HK-2 (cell line): ENCODE data around the gene NKD2.

Experiments
- DNase-seq: peaks from one replicate; pipeline ENCODE4 v3.0.0-alpha.2; 2018; ENCODE audit not compliant: unreplicated experiment

Gene NKD2

DNA sequence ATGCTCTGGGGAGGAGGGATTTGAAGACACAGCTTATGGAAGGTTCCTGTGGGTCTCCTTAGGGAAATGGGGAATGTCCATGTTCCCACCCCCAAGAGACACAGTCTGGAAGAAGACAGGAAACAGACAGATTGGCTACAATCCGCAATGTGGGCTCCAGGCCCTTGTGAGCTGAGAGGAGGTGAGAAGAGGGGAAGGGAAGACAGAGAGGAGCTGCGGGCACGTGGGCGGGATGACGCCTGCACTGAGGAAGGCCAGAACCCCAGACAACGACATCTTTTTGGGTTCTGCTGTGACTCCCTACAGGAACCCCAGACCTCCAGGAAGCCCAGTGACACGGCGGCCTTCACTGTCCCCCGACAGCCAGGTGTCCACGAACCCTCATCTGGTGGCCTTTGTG, 29.9 kb upstream of the NKD2 start:
- no peak for DNase-seq

DNA sequence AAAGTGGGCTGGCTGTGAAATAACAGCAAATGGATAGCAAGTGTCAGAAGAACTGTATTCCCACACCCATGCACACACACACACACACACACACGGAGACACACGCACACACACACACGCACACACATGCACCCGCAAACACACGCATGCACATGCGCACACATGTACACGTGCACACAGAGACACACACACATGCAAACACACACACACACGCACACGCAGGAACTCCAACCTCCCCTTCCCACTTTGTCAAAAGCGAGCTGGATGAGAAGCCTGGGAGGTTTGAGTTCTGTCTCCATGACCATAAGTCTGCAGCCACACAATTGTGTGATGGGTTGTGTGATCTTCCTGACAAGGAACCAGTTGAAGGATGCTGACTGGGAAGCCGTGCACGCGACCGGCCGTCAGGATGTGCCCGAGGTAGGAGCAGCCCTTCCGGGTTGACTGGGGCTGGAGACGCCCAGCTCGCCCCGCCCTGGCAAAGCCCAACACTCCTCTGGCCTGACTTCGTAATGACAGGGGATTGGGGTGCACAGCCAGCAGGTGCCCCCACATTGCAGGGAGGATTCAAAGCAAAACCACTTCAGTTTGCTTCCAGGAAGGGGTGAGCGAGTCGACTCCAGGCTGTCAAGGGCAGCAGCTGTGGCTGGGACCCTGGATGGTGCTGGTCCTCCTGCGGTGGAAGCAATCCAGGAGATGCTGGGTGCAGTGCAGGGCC, 29.3 kb upstream of the NKD2 start:
- no peak for DNase-seq

DNA sequence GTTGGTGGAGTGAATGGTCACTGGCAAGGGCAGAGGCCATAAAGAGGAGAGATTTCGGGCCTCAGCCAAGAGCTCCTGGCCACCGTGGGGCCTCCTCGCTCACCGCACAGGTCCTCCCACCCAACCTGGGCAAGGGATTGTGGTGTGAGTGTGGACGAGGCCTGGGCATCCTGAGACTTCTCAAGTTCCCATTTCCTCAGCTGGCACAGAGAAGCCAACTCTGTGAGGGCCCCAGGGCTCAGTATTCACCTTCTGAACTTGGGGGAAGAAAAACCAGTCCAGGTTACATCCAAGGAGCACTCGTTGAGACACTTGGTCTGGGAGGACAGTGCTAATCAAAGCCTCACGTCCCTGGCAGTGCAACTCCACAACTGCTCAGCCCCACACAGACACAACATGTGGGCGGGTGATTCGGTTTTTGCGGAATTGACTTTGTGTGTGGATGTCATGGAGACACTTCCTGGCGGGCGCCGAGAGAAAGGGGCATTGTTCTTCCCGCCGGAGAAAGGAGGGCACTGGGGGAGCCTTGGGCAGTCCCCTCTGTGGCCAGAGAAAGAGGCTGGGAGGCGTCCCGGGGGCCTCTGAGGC, 28.5 kb upstream of the NKD2 start:
- DNase-seq: no peak

DNA sequence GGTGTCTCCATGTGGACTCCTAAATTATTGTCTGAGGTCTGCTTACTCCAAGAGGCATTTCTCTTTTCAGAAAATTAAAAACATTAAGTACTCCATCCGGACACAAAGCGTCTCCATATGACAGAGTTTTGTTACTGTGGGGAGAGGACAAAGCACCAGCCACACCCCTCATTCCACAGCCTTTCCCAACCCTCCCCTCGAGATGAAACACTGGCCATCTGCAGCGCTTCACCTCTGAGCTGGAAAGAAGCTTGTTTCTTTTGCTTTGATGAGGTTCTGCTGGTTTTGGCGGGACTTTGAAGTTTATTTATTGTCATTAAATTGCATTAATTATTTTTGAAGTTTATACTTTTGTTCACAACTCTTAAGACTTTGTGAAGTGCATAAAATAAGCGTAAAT, 27.6 kb upstream of the NKD2 start:
- DNase-seq: no peak

DNA sequence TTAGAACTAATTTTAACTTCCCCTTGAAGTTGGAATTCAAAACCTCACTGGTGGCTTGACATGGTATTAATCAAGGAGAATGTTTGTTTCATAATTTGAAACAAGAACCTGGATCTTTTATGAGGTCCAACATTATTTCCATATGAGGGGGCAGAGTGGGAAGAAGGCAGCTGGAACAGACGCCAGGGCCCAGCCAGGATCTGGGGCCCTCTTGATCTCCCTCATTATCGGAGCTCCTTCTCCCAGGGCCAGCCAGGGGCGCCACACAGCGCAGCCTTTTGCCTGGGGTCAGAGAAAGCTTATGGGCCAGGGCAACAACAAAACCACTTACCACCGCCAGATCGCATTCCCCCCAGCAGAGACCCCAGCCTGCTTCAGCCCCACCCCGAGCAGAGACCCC, 27.1 kb upstream of the NKD2 start:
- no peak for DNase-seq

DNA sequence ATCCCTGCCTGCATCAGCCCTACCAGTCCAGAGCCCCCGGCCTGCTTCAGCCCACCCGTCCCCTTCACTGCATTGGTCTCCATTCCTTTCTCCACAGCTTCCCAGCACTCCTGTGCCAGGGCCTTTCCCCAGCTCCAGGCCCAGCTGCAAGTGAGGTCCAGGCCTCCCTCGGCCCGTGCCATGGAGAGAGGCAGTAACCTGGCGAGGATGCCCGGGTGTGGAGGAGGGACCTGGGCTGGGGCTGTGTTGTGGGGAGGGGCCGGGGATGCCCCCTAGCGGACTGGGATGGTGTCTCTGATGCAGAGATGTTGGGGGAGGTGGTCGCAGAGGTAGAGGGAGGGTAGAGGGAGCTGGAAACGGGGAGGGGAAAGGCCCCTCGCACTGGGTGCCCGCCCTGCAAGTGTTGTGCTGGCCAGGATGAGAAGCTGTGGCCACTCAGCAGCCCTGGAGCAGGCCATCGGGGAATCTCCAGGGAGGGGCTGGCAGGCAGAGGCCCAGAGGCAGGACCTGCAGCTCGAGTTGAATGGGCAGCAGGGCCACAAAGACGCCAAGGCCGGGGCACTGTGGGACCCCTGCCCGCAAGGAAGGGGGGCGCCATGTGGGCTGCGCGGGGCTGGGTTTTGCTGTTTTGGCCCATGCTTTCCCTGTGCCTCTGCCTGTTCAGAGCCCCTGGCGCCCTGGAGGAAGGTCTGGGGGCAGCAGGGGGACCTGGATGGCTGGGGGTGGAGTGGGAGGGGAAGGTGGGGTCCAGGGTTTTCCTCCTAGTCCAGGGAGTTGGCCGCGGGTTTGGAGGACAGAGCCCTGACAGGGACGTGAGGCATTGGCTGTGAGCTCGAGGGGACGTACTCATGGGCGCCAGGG, 26.0 kb upstream of the NKD2 start:
- DNase-seq: no peak

DNA sequence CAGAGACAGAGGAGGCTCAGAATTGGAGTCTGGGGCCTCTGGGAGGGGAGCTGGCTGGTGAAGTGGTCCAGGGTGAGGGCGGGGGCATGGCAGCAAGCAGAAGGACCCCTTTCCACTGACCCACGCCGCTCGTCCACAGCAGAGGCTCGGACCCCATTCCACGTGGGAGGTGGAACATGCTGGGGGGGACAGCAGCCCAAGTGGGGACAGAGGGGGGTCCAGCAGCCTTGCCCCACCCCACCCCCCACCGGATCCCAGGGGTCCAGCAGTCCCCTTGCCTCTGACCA, 25.4 kb upstream of the NKD2 start:
- DNase-seq: no peak

DNA sequence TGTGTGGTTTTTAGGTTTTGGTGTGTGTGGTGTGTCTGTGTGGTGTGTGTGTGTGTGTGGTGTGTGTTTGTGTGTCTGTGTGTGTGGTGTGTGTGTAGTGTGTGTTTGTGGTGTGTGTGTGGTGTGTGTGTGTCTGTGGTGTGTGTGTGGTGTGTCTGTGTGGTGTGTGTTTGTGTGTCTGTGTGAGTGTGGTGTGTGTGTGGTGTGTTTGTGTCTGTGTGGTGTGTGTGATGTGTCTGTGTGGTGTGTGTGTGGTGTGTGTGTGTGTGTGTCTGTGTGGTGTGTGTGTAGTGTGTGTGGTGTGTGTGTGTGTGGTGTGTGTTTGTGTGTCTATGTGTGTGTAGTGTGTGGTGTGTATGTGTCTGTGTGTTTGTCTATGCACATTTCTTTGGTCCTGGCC, 25.0 kb upstream of the NKD2 start:
- no peak for DNase-seq

DNA sequence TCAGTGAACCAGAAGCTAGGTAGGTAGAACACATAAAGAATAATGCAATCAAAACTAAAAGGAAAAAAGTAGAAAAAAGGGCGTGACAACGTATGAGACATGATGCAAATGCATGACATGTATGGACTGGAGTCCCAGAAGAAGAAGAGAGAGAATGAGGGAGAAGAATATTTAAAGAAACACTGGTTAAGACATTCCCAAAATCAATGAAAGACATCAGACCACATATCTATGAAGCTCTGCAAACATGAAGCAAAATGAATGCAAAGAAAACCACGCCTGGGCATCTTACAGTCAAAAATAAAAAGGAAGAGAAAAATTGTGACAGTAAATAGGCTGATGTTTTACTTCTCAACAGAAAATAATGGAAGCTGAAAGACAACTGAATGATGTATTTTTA, 23.8 kb upstream of the NKD2 start:
- no peak for DNase-seq

DNA sequence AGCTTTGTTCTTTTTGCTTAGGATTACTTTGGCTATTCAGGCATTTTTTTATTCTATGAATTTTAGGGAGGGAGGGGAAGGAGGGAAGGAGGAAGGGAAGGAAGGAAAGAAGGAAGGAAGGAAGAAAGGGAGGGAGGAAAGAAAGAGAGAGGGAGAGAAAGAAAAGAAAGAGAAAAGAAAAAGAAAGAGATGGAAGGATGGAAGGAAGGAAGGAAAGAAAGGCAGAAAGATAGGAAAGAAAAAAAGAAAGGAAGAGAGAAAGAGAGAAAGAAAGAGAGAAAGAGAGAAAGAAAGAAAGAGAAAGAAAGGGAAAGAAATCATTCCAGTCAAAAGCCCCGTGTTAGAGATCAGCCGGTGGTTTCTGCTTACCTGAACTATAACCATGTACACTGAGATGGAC, 20.8 kb upstream of the NKD2 start:
- DNase-seq: no peak

DNA sequence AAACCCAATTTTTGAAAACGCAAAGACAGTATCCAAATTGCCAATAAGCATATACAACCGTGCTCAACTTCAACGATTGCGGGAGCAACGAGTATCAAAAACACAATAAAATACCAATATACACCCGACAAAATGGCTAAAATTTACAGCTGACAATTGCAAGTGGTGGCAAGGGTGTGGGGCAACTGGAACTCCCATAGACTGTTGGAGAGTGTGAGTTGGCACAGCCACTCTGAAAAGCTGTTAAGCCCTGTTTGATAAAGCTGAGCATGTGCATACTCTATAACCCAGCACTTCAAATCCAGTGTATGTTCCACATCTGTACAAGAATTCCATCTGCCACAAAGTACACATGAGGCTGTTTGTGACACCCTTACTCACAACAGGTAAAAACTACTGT, 20.3 kb upstream of the NKD2 start:
- no peak for DNase-seq

DNA sequence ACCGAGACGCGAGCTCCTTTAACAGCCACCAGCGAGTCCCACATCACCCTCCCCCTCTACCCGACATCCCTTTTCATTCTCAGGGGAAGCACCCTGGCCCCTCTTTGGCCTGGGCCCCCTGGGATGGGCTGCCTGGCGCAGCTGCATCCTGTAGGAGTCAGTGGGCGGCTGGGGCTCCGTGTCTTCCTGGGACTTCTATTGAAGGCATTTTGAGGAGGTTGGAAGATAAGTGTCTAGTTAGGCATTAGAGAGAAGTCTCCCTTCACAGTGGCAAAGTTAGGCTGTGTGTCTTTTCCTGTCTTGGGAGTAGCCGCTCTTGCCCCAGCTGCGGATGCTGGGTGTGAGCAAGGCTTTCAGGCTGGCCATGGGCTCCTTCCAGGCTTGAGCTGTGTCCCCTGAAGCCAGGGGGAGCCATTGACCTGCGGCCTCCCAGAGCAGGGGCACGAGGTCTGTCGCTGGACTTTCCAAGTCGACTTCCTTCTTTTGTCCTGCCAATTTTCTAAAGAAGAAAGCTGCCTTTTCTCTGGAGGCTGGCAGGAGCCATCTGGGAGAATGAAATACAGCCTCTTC, 18.6 kb upstream of the NKD2 start:
- no peak for DNase-seq

DNA sequence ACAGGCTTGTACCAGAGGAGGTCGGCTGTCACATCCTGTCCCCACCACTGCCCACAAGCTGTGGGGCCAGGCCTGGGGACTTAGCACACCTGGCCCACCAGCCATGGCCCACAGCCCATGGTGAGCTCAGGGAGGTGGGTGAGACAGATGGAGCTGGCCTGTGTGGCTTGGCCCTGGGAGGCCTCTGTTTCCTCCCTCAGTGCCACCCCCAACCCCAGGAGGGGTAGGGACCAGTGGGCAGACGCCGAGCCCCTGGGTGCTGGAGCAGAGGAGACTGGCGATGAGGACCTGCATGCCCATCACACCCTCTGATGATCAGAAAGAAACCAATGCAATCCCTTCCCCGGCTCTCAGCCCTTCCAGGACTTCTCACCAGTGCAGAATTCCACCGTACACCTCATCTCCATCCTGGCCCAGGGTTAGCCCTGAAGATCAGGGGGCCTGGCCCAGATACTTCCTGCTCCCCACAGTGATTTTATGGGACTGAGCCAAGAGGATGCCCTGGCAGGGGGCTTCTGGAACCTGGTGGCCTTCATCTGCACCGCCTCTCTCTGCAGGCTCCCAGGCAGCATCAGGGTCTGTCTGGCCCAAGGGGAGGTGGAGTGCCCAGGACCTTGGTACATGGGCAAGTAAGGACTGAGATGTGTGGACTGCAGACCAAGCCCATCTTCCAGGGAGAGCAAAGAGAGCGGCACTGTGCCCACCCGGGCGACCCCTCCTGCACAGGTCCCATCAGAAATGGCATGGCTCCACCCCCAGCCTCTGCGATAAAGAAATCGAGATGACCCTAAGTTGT, 16.9 kb upstream of the NKD2 start:
- DNase-seq: no peak

DNA sequence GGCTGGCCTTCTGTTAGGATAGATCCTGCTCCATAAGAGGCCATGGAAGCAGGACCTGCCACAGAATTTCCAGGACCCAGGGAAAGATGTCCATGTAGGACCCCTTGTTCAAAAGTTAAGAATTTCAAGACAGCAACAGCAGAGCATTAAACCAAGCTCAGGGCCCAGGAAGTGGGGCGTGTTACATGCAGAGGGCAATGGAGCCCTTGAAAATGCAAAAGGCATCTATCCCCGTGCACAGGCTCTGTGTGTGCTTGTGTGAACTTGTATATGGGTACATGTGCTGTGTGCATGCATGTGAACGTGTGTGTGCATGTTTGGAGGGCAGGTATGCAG, 14.4 kb upstream of the NKD2 start:
- no peak for DNase-seq

DNA sequence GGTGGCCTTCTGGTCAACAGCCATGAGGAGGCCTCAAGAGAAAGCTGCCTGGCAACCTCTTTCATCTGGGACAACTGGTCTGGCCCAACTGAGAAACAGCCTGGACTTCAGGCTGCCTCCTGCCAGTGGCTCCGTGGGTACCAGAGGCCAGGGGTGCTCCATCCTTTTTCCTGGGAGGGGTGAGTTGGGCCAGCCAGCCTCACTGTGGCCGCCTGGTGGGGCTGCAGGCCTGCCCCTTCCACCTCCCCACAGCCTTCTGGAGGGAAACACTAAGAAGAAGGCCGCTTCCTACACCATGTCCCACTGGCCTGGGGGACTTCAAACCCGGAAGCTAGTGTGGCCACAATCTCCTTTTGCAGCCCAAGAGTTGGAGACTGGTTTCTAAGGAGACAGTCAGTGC, 13.8 kb upstream of the NKD2 start:
- no peak for DNase-seq

DNA sequence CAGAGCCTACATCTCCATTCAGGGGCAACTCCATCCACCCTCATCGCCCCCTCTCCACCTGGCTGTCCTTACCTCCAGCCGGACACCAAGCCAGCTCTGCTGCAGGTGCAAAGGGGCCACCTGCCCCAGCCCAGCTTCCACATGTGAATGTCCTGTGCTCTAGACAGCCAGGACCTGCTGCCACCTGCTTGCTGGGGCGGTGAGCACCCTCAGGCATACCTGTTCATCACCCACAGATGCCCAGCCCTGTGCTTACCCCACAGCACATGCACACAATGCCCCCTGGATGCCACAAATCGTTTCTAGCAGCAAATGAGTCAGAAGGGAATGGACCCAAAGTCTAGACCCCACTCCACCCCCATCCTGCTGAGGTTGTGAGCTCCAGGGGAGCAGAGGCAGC, 13.3 kb upstream of the NKD2 start:
- no peak for DNase-seq

DNA sequence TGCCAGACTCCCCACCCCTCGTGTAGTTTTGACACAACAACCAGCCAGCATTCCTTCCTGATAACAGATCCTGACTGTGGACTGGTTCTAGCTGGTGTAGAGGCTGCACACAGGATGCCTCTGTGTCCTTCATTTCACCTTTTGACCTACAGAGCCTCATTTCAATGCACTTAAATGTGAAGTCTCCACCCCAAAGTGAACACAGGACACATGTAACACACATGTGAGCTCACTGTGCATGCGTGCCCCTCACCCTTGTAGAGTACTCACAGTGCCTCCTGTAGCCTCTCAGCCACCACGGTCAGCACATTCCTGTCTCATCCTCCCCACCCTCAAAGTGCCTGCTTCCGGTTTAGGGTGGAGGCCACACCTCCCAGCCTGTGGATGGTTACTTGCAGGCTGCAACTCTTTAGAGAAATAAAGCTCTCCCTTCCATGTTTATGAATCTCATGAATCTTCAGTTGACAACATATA, 11.6 kb upstream of the NKD2 start:
- DNase-seq: peak; percentile 46

DNA sequence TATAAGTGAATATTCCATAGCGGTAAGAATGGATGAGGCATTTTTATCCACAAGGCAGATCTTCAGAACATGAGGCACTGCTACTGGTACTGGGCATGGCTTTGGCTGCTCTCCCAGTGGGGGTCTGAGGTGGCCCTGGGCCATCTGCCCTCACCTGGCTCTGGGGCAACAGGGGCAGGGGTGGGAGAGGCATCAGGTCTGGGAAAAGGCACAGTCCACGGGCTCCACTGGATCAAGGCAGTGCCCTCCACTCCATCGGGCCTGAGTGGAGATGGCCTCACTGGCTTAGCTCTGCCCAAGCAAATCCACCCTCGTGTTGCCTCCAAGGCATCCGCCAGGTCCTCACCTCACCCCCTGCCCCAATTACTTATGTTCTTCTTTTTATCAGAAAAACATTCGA, 10.9 kb upstream of the NKD2 start:
- no peak for DNase-seq

DNA sequence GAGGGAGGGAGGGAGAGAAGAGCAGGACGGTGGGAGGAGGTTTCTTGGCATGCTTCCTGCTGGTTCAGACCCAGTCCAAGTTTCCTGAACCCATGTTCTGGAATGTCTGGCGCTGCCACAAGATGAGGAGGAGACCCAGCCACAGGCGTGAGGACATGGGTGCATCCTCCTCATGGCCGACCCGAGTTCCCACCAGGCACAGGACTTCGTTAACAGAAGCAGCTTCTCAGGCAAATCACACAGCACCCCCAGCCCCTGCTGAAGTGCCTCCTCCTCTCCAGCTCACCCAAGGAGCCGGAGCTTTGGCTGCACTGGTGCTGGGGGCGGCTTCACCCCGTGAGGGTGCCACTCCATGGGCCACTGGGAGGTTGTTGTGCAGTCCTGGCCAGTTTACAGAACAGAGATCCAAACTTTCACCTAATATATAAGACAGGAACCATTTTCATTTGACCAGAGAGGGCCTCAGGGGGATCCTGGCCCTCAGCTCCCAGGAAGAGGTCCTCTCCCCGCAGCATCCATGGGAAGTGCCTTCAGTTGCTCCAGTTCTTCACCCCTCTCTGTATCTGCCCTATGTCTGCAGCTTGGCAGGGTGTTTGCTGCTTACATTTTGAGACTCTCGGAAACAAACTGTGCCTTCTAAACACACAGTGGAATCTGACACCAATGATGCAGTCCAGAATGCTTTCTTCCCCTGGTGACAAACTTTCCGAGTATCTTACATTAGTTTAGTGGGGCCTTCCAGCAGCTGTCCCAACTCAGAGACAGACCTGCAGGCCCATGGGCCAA, 10.2 kb upstream of the NKD2 start:
- DNase-seq: no peak

DNA sequence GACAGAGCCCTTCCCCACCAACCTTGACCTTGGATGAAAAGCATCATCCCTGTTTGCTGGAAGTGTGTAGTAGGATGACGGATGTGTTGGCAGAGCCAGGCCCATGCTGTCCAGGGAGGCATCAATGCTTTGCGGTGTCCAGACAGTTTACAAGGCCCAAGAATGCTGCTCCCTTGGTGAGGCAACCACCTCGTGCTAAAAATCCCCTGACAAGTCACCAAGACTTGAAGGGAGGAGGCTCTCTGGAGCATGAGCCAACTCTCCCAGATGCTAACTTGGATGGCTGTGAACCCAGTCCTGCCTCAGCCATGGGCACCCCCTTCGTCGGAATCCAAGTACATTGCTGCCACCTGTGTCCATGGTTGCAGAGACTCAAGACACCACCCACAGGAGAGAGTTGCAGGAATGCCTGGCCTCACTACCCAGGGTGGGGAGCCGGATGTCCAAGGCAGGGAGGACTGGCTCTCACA, 9.5 kb upstream of the NKD2 start:
- no peak for DNase-seq

DNA sequence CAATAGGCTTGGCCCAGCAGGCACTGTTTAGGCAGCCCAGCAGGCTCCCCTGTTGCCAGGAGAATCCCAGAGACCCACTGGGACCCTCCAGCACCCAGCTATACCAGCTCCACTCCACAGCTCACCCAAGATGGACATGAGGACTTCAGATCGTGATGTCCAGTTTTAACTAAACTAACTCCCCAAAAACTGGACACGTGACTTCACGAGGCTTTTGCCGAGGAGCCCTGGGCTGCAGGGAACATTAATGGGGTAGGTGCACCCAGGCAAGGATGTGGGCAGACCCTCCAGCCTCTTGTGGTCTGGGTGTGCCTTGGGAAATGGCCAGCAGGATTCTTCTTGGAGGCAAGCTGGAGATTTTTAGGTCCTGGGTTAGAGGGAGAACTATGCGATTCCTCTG, 8.9 kb upstream of the NKD2 start:
- DNase-seq: no peak
